ENCODE measurements around the gene CTSA. TPM values are rescaled to one million over a fixed set of nuclear protein-coding genes. Genes with fewer than 3 reads are reported as not detected.

The CTSA gene
- total and polyA plus RNA-seq, 9 of the 15 experiments (the other 6 are each of a cell fraction or from before 2014, with no cell fraction given) = 8.8 to 61.7 (median 28.3) TPM

DNA sequence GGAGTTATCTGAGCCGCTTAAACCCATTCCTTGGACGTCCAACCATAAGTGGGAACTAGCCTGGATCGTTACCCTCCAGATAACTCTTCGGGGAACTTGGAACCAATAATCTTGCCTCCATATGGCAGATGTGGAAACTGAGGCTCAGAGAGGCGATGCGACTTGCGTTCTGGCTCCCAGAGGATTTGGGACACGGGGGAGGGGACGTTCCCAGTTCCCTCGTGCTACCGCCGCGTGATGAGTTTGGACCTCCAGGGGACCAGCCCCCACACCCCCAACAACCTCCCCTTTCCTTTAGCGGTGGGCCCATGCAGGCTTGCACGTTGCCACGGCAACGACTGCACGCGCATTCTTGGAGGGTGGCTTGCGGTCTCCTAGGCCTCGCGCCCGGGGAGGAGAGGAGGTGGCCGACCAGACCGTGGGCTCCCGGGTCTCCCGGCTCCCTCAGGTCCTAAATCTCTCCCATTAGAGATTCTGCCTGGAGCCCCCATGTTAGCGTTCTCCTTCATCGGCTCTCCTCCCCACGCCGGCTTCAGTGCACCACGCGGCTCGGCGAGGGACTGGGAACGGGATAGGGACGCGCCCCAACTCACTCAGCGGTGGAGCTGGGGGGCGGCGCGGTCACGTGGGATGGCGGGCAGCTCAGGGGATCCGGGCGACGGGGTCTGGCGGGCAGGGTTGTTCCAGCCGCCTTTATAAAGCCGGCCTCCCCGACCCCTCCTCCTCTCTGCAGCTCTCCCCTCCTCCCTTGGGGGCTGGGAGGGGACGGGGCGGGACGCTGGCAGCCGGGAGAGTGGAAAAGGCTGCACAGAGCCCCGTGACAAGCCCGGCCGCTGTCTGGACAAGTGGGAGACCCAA is 20.6 kb downstream of the CTSA start, which contains the start of gene PLTP (continued):
- TF ChIP-seq E2F4 (CRISPR knock-in tag; IDR thresholded peaks at IDR 0.05; ENCODE audit: low read depth) (no peak), DPF2 (IDR thresholded peaks at IDR 0.05) (no peak), ZFX (CRISPR knock-in tag; IDR thresholded peaks at IDR 0.05) (peak; percentile 65; the same call in 1 of the 2 replicates), E2F3 (CRISPR knock-in tag; IDR thresholded peaks at IDR 0.05) (no peak), DACH1 (IDR thresholded peaks at IDR 0.05; ENCODE audit: partially characterized antibody) (no peak), ZMIZ1 (IDR thresholded peaks at IDR 0.05; ENCODE audit: low read depth in 2 of 2, low read length in 2 of 2) (no peak), BCOR (IDR thresholded peaks at IDR 0.05) (no peak), ZNF830 (CRISPR knock-in tag; IDR thresholded peaks at IDR 0.05) (no peak), YY1 (IDR thresholded peaks at IDR 0.05; ENCODE audit: borderline replicate concordance in 1 of 3, control insufficient read depth in 1 of 3, extremely low read depth in 1 of 3, insufficient read depth in 3 of 3, insufficient read length in 1 of 3, insufficient replicate concordance in 2 of 3, low read depth in 1 of 3, low read length in 2 of 3) (no peak), DLX4 (CRISPR knock-in tag; IDR thresholded peaks at IDR 0.05) (no peak), SFPQ (IDR thresholded peaks at IDR 0.05; ENCODE audit: low read depth, low read length) (no peak), ZNF274 (IDR thresholded peaks at IDR 0.05; ENCODE audit: borderline replicate concordance, low read depth, low read length) (no peak), RAD21 (CRISPR knock-in tag; conservative IDR thresholded peaks at IDR 0.05 in 1 of 2, IDR thresholded peaks at IDR 0.05 in 1 of 2) (no peak)
- TF ChIP-seq, protein P1, sequence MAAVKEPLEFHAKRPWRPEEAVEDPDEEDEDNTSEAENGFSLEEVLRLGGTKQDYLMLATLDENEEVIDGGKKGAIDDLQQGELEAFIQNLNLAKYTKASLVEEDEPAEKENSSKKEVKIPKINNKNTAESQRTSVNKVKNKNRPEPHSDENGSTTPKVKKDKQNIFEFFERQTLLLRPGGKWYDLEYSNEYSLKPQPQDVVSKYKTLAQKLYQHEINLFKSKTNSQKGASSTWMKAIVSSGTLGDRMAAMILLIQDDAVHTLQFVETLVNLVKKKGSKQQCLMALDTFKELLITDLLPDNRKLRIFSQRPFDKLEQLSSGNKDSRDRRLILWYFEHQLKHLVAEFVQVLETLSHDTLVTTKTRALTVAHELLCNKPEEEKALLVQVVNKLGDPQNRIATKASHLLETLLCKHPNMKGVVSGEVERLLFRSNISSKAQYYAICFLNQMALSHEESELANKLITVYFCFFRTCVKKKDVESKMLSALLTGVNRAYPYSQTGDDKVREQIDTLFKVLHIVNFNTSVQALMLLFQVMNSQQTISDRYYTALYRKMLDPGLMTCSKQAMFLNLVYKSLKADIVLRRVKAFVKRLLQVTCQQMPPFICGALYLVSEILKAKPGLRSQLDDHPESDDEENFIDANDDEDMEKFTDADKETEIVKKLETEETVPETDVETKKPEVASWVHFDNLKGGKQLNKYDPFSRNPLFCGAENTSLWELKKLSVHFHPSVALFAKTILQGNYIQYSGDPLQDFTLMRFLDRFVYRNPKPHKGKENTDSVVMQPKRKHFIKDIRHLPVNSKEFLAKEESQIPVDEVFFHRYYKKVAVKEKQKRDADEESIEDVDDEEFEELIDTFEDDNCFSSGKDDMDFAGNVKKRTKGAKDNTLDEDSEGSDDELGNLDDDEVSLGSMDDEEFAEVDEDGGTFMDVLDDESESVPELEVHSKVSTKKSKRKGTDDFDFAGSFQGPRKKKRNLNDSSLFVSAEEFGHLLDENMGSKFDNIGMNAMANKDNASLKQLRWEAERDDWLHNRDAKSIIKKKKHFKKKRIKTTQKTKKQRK (IDR thresholded peaks at IDR 0.05; ENCODE audit: borderline replicate concordance, low read depth, low read length) = no peak

All from K562 (cell line).